ENCODE data around the gene ARGLU1. TPM values are rescaled to one million over a fixed set of nuclear protein-coding genes. Genes with fewer than 3 reads are reported as not detected.

The ARGLU1 gene
- total and polyA plus RNA-seq, 2 experiments from 2014 or later: 108 to 166 TPM

GRCh38 chr13:106555631-106556328 lies 12.2 kb downstream of the ARGLU1 start (continued):
- no peak for TF ChIP-seq ZNF462 (CRISPR knock-in tag; IDR thresholded peaks at IDR 0.05)
- no peak for TF ChIP-seq STAT1 (IDR thresholded peaks at IDR 0.05; ENCODE audit: unreplicated experiment)
- TF ChIP-seq CTCF (conservative IDR thresholded peaks at IDR 0.05; ENCODE audit: low read depth in 2 of 2): no peak
- TF ChIP-seq JUNB (IDR thresholded peaks at IDR 0.05; ENCODE audit: unreplicated experiment): no peak
- no peak for TF ChIP-seq NANOG (IDR thresholded peaks at IDR 0.05; ENCODE audit: borderline replicate concordance)

GRCh38 chr13:106551751-106552150 lies 16.2 kb downstream of the ARGLU1 start:
- peaks cover 69% of the 10 kb centered on the region for H3K36me3 Mint-ChIP-seq (ENCODE audit: low read depth)
- peaks cover 48% of the 10 kb centered on the region for H3K36me3 ChIP-seq (ENCODE audit: insufficient read depth)
- no peak overlapping the region for H3K4me3 ChIP-seq
- H3K4me3 Mint-ChIP-seq: no peak overlapping the region
- no peak overlapping the region; the same call in 1 of the 2 replicates for H3K27ac ChIP-seq (ENCODE audit: low read depth)
- H3K4me1 Mint-ChIP-seq: peaks cover 9% of the 10 kb centered on the region; the same call in 2 of the 3 replicates
- H3K9me3 Mint-ChIP-seq: no peaks in the 10 kb centered on the region
- H3K4me2 ChIP-seq: no peak overlapping the region
- no peaks in the 10 kb centered on the region for H3K9me2 ChIP-seq (ENCODE audit: insufficient read depth)
- H4K20me1 ChIP-seq (replicated peaks; ENCODE audit: insufficient read depth): peaks cover 64% of the 10 kb centered on the region
- no peak for DNase-seq (ENCODE audit: low spot score)
- H3K79me2 ChIP-seq (replicated peaks; ENCODE audit: insufficient read depth): peaks cover 100% of the 10 kb centered on the region
- H3F3A ChIP-seq (replicated peaks; ENCODE audit: low read depth): no peaks in the 10 kb centered on the region
- H3K27ac Mint-ChIP-seq: no peak overlapping the region; the same call in 1 of the 2 replicates
- no peaks in the 10 kb centered on the region for H3K27me3 ChIP-seq (ENCODE audit: insufficient read depth)
- ATAC-seq: no peak
- no peak overlapping the region for H2AFZ ChIP-seq
- no peaks in the 10 kb centered on the region for H3K4me1 ChIP-seq (ENCODE audit: insufficient read depth)
- H3K27me3 Mint-ChIP-seq (ENCODE audit: insufficient read depth, low read depth, poor library complexity): no peaks in the 10 kb centered on the region
- no peak for TF ChIP-seq CTCF (conservative IDR thresholded peaks at IDR 0.05; ENCODE audit: low read depth in 2 of 2)
- no peak for TF ChIP-seq POLR2AphosphoS5 (IDR thresholded peaks at IDR 0.05; ENCODE audit: low read depth)
- TF ChIP-seq ZNF331 (CRISPR knock-in tag; IDR thresholded peaks at IDR 0.05; ENCODE audit: low read depth): no peak
- TF ChIP-seq NANOG (IDR thresholded peaks at IDR 0.05; ENCODE audit: borderline replicate concordance): no peak
- TF ChIP-seq JUNB (IDR thresholded peaks at IDR 0.05; ENCODE audit: unreplicated experiment): no peak
- no peak for TF ChIP-seq CREB1 (CRISPR knock-in tag; IDR thresholded peaks at IDR 0.05; ENCODE audit: low read depth)
- TF ChIP-seq ETS1 (IDR thresholded peaks at IDR 0.05): no peak

Measured in GM23338 (cell line).